ENCODE data around the gene CALB2.

CALB2 gene

DNA sequence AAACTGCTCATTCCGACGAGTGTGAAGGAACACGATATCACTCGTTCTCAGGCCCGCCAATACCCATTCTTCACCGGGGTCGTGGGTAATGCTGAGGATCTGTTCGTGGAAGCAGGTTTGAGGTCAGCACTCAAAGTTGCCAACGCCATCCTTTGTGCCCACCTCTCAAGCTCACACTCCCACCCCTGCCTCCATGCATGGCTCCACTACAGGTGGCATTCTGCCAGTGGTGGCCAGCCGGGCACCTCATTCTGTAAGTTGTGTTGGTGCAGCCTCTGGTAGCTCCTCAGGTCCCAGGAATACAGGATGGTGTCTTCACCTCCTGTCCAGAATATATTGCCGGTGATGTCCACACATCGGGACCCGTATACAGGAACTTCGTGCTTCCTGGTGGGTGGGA is 72.7 kb downstream of the CALB2 start:
- no peak for DNase-seq (ENCODE audit: low read depth)
- TF ChIP-seq, protein P1, sequence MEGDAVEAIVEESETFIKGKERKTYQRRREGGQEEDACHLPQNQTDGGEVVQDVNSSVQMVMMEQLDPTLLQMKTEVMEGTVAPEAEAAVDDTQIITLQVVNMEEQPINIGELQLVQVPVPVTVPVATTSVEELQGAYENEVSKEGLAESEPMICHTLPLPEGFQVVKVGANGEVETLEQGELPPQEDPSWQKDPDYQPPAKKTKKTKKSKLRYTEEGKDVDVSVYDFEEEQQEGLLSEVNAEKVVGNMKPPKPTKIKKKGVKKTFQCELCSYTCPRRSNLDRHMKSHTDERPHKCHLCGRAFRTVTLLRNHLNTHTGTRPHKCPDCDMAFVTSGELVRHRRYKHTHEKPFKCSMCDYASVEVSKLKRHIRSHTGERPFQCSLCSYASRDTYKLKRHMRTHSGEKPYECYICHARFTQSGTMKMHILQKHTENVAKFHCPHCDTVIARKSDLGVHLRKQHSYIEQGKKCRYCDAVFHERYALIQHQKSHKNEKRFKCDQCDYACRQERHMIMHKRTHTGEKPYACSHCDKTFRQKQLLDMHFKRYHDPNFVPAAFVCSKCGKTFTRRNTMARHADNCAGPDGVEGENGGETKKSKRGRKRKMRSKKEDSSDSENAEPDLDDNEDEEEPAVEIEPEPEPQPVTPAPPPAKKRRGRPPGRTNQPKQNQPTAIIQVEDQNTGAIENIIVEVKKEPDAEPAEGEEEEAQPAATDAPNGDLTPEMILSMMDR (IDR thresholded peaks at IDR 0.05; ENCODE audit: low read depth, low read length, missing control alignments), result no peak
- H3K4me3 ChIP-seq (ENCODE audit: low read depth, low read length), result no peak overlapping the region
- in situ Hi-C loops (cut with HindIII; ENCODE audit: low sequenced_read_pairs), result no loop called here

DNA sequence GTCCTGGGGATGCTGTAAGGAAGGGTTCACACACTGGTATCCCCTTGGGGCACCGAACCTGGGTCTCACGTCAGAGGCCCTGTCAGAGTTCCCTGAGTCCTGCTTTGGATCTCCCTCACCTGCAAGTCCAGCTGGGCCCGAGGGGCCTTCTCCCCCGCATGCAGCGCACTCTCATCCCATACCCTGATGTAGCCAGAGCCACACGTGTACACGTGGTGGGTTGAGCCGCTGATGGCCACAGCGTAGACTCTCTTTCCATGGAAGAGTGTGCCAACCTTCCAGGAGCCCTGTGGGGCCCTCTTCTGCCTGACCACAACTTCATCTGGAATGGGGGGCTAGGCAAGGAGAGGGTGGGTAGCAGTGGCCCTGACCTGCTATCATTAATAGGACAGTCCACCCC is 73.5 kb downstream of the CALB2 start:
- no peak for DNase-seq (ENCODE audit: low read depth)
- TF ChIP-seq, protein P1 (IDR thresholded peaks at IDR 0.05; ENCODE audit: low read depth, low read length, missing control alignments), result no peak
- H3K4me3 ChIP-seq (ENCODE audit: low read depth, low read length), result no peak overlapping the region
- in situ Hi-C loops (cut with HindIII; ENCODE audit: low sequenced_read_pairs), result no loop called here

DNA sequence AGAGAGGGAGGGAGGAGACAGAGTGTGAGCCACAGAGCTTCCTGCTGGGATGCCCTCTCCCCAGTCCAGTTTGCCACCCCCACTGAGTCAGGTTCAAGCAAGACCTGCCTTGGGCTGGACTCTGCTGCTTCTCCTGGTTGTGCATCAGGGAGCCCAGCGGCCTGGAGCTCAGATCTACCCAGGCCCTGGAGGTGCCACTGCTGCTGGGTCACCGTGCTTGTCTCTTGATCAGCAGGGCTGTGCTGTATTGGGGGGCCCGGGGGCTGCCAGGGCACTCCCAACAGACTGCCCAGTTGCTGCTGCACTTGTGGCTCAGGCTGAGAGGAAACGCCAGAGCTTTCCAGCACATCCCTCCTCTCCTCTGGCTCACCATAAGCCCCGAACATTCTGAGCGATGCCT is 74.4 kb downstream of the CALB2 start:
- H3K4me3 ChIP-seq (ENCODE audit: low read depth, low read length), result no peak overlapping the region
- TF ChIP-seq, protein P1 (IDR thresholded peaks at IDR 0.05; ENCODE audit: low read depth, low read length, missing control alignments), result no peak
- DNase-seq (ENCODE audit: low read depth), result no peak
- in situ Hi-C loops (cut with HindIII; ENCODE audit: low sequenced_read_pairs), result no loop called here

DNA sequence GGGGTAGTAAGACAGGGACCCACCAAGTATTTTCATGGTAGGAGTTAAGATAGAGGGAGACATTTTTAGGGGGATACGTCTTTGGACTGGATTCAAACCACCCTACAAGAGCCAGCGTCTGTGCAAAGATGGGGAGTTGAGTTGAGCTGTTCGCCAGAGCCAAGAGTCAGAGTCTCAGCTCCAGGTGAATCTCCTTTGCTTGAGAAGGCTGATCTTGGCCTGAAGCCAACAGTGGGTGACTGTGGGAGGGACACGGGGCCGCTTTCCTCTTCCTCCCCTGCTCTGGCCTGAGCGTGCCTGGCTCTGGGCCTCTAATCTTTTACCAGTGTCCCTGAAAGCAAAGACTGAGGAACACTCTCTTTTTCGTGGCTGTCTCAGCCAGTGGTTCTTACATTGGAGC is 78.0 kb downstream of the CALB2 start:
- no peak for DNase-seq (ENCODE audit: low read depth)
- in situ Hi-C loops (cut with HindIII; ENCODE audit: low sequenced_read_pairs), result no loop called here
- H3K4me3 ChIP-seq (ENCODE audit: low read depth, low read length), result no peak overlapping the region
- TF ChIP-seq, protein P1 (IDR thresholded peaks at IDR 0.05; ENCODE audit: low read depth, low read length, missing control alignments), result no peak

DNA sequence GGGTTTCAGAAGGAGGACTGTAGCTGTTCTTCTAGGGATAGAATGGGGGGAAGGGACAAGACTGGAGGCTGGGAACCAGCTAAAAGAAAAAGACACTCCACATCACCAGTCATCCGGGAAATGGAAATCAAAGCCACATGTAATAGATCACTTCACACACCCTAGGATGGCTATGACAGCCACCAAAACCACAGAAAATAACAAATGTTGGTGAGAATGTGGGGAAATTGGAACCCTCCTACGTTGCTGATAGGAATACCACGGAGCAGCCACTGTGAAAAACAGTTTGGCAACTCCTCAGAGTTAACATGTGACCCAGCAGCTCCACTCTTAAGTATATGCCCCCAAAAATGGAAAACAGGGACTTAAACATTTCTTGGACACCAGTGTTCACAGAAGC is 81.0 kb downstream of the CALB2 start:
- H3K4me3 ChIP-seq (ENCODE audit: low read depth, low read length), result no peak overlapping the region
- DNase-seq (ENCODE audit: low read depth), result no peak
- TF ChIP-seq, protein P1 (IDR thresholded peaks at IDR 0.05; ENCODE audit: low read depth, low read length, missing control alignments), result no peak
- in situ Hi-C loops (cut with HindIII; ENCODE audit: low sequenced_read_pairs), result no loop called here
